ENCODE measurements around the gene ADORA1.

Gene ADORA1

DNA sequence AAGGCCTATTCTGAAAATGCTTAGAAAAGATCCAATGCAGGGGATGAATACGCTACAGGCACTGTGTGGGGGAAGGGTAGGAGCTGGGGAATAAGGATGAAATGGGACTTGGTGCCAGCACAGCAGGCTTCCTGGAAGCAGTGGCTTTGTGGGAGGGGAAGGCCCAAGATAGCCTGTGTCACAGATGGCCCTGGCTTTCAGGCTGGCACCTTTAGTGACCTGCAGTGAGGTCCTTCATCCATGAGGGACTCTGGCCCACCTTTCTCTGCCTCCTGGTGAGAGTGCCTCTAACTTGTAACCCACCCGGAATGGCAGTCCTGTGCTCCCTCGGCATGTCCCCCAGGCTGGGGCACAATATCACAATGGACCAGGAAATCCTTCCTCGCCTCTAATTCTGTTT is 58.1 kb downstream of the ADORA1 start:
- no peak for DNase-seq (ENCODE audit: low read depth in 1 of 2, low spot score in 1 of 2)

GRCh38 chr1:203186091-203186445 is 58.5 kb downstream of the ADORA1 start:
- DNase-seq (ENCODE audit: low read depth in 1 of 2, low spot score in 1 of 2): no peak

DNA sequence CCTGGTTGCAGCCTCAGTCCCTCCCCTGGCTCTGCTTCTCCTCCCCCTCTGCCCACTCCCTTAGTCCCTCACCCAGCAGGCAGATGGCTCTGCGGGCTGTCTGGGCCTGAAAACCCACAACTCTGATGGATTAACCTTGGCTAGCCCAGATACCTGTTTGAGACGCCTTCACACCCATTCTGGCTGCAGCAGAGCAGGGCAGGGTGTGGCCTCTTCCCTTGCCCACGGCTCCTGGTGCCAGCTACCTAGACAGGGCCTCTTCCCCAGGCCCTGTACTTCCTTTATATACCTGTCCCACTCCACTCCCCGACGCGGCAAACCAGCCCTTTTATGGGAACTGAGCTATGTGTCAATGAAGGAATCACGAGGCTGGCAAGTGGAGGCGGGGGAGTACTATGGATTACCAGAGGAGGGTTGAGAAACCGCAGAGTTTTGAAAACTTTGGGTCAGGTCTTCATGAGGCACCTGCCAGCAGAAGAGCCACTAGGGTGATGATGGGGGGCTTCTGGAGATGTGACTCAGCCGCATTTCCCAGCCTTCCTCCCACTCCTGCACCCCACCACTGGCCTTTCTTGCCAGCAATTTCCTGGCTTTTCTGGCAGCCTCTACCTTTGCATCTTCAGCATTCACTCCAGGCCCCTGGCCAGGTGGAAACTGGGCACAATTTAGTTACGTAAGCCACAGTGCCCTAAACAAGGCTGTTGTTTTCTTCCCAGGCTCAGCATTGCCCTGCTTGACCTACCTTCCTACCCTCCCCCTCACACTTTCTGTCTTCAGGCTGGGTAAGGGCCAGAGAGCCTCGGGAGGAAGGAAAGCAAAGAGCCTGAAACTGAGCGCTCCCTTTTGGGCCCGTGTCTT is 59.1 kb downstream of the ADORA1 start, which contains the start of gene CHI3L1:
TSS of gene CHI3L1 (minus strand) at position 259 of the 858 bp plus-strand sequence. CDS start at position 178, 81 bp downstream.
- DNase-seq (ENCODE audit: low read depth in 1 of 2, low spot score in 1 of 2): no peak

- DNase-seq (ENCODE audit: low read depth in 1 of 2, low spot score in 1 of 2): no peak
Measured at GRCh38 chr1:203187304-203187685, 59.8 kb downstream of the ADORA1 start.

- DNase-seq (ENCODE audit: low read depth in 1 of 2, low spot score in 1 of 2): no peak
Measured at GRCh38 chr1:203187689-203188264, 60.3 kb downstream of the ADORA1 start.

DNA sequence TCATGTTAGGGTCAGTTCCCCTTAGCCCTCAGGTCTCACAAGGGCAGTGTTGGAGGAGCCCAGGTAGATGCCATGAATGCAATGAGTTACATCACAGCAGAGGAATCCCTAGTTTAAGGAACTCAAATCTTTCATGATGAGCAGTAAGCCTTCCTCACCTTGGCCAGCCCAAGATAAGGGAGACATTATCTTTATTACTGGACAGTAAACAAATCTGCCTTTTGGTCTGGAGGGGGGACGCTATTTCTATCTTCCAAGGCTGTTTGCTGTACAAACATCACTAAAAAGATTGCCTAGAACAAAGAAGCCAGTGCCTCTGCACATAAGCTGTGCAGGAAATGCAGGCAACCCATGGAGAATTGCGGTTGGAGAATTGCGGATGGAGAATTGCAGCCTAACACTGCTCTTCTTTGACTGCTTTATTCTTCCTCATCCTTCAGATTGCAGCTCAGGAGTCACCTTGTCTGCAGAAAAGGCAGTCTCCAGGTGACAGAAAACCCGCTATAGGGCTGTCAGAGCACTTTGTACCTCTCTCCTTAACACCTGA is 61.2 kb downstream of the ADORA1 start:
- DNase-seq (ENCODE audit: low read depth in 1 of 2, low spot score in 1 of 2): no peak

GRCh38 chr1:203189951-203190352 is 62.4 kb downstream of the ADORA1 start:
- DNase-seq (ENCODE audit: low read depth in 1 of 2, low spot score in 1 of 2): no peak

- no peak for DNase-seq (ENCODE audit: low read depth in 1 of 2, low spot score in 1 of 2)
Measured at GRCh38 chr1:203190949-203191348, 63.4 kb downstream of the ADORA1 start.

GRCh38 chr1:203196371-203196770 is 68.8 kb downstream of the ADORA1 start:
- no peak for DNase-seq (ENCODE audit: low read depth in 1 of 2, low spot score in 1 of 2)

- DNase-seq (ENCODE audit: low read depth in 1 of 2, low spot score in 1 of 2): no peak
Measured at GRCh38 chr1:203197625-203198024, 70.1 kb downstream of the ADORA1 start.

GRCh38 chr1:203199002-203199401 is 71.5 kb downstream of the ADORA1 start:
- no peak for DNase-seq (ENCODE audit: low read depth in 1 of 2, low spot score in 1 of 2)

DNA sequence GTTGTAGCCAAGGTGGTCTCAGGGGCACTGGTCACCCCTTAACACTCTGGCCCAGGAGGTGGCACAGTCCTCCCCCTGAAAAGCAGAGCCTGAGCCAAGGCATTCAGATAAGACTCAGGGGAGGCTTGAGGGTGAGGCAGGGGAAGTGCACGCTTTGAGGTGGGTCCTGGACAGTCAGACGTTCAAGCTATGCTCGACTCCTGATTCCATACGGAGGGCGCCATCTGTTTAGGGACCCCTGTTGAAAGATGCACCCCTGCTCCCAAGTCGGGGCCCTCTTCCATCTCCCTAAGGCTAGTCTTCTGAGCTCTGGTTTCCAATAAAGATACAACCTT is 71.9 kb downstream of the ADORA1 start:
- no peak for DNase-seq (ENCODE audit: low read depth in 1 of 2, low spot score in 1 of 2)

GRCh38 chr1:203199816-203200571 is 72.5 kb downstream of the ADORA1 start:
- no peak for DNase-seq (ENCODE audit: low read depth in 1 of 2, low spot score in 1 of 2)

GRCh38 chr1:203200916-203201315 is 73.4 kb downstream of the ADORA1 start:
- no peak for DNase-seq (ENCODE audit: low read depth in 1 of 2, low spot score in 1 of 2)

DNA sequence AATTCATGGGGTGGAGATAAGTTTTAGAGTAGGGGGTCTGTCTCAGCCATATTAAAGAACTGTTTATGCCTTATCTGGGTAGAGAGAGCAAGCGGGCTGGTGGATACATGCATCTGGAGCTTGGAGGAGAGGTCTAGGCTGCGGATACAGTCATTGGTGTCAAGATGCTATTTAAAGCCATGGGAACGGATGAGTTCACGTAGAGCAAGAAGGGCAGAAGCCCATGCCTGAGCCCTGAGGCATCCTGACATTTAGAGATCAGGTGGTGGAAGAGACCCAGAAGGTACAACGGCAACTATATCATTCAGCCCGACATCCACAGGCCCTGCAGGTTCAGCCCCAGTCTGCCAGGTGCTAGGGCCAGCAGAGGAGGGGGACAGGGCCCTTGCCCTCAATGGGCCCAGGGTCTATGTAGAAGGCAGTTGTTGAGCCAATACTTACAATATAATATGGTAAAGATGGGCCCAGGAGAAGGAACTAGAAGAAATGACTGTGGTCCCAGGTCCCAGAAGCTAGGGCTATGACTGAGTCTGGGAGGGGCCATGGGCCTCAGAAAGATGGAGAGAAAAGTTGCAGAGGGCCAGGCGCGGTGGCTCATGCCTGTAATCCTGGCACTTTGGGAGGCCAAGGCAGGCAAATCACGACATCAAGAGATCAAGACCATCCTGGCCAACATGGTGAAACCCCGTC is 74.1 kb downstream of the ADORA1 start:
- DNase-seq (ENCODE audit: low read depth in 1 of 2, low spot score in 1 of 2): no peak

- no peak for DNase-seq (ENCODE audit: low read depth in 1 of 2, low spot score in 1 of 2)
Measured at GRCh38 chr1:203202431-203203245, 75.1 kb downstream of the ADORA1 start.

- DNase-seq (ENCODE audit: low read depth in 1 of 2, low spot score in 1 of 2): no peak
Measured at GRCh38 chr1:203204756-203205155, 77.2 kb downstream of the ADORA1 start.

GRCh38 chr1:203206129-203206687 is 78.7 kb downstream of the ADORA1 start:
- no peak for DNase-seq (ENCODE audit: low read depth in 1 of 2, low spot score in 1 of 2)

DNA sequence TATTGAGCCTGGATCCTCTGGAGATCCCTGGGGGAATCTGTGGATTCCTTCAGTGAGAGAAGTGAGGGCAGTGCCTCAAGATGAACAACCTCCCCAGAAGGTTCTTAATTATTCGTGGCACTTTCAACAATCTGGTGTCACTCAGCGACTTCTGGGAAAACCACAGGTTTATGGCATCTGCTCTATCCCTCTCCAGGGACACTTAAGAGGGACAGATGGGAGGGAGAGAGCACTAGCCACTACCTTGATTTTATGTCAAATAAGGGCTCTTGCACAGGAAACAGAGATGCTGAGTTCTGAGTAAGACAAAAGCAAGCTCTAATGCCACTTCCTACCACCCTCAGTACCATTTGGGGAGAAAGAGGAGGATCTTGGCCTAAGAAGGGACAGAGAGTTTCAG is 80.2 kb downstream of the ADORA1 start:
- DNase-seq (ENCODE audit: low read depth in 1 of 2, low spot score in 1 of 2): no peak

DNA sequence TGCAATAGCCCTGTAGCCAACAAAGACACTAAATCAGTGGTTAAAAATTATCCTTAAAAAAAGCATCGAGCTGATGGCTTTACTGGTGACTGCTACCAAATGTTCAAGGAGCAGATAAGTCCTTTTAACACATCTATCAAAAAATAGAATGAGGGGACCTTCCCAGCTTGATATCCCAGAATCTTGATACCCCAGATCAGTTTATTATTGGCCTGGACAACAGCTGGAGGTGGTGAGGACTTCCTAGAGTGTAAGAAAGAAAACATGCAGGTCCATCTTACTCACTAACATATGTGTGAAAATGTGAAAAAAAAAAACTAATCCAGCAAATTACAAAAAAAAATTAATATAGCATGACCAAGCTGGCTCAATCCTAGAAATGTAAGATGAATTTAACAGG is 80.7 kb downstream of the ADORA1 start:
- DNase-seq (ENCODE audit: low read depth in 1 of 2, low spot score in 1 of 2): no peak

All from stimulated activated CD4-positive, alpha-beta T cell treated with anti-CD3 and anti-CD28 coated beads, Interleukin-15, amount 100 ng/mL, for 1 hour (primary cell).